ENCODE data around the gene LONP1.

LONP1 gene

GRCh38 chr19:5669212-5669611 is 50.7 kb downstream of the LONP1 start:
- H3K4me3 ChIP-seq (replicated peaks in 1 of 2; ENCODE audit: low read depth in 2 of 2, low read length in 2 of 2), result no peak overlapping the region

GRCh38 chr19:5667751-5668271 is 52.1 kb downstream of the LONP1 start:
- no peak for TF ChIP-seq CTCF (IDR thresholded peaks at IDR 0.05; ENCODE audit: low read depth, low read length)
- no peak overlapping the region for H3K4me3 ChIP-seq (replicated peaks in 1 of 2; ENCODE audit: low read depth in 2 of 2, low read length in 2 of 2)
- no peak for DNase-seq (ENCODE audit: low read depth in 2 of 2)

More at GRCh38 chr19:5669212-5669611, 50.7 kb downstream of the LONP1 start:
- TF ChIP-seq CTCF (IDR thresholded peaks at IDR 0.05; ENCODE audit: low read depth, low read length), result no peak
- DNase-seq (ENCODE audit: low read depth in 2 of 2), result no peak

- TF ChIP-seq CTCF (IDR thresholded peaks at IDR 0.05; ENCODE audit: low read depth, low read length), result no peak
- no peak for DNase-seq (ENCODE audit: low read depth in 2 of 2)
- H3K4me3 ChIP-seq (replicated peaks in 1 of 2; ENCODE audit: low read depth in 2 of 2, low read length in 2 of 2), result no peak overlapping the region
Observed at GRCh38 chr19:5666921-5667610, 52.9 kb downstream of the LONP1 start.

- DNase-seq (ENCODE audit: low read depth in 2 of 2), result peak; percentile 49 to 75
- no peak overlapping the region for H3K4me3 ChIP-seq (replicated peaks in 1 of 2; ENCODE audit: low read depth in 2 of 2, low read length in 2 of 2)
- TF ChIP-seq CTCF (IDR thresholded peaks at IDR 0.05; ENCODE audit: low read depth, low read length), result peak; percentile 41
Observed at GRCh38 chr19:5665781-5666513, 54.0 kb downstream of the LONP1 start.

- TF ChIP-seq CTCF (IDR thresholded peaks at IDR 0.05; ENCODE audit: low read depth, low read length), result no peak
- no peak overlapping the region for H3K4me3 ChIP-seq (replicated peaks in 1 of 2; ENCODE audit: low read depth in 2 of 2, low read length in 2 of 2)
- no peak for DNase-seq (ENCODE audit: low read depth in 2 of 2)
Observed at GRCh38 chr19:5664515-5664914, 55.4 kb downstream of the LONP1 start.

GRCh38 chr19:5663904-5664303 is 56.0 kb downstream of the LONP1 start:
- TF ChIP-seq CTCF (IDR thresholded peaks at IDR 0.05; ENCODE audit: low read depth, low read length), result no peak
- DNase-seq (ENCODE audit: low read depth in 2 of 2), result no peak
- no peak overlapping the region for H3K4me3 ChIP-seq (replicated peaks in 1 of 2; ENCODE audit: low read depth in 2 of 2, low read length in 2 of 2)

Data from cardiac fibroblast (primary cell).